Eye (tissue), 1 donor: ENCODE measurements around the gene CAMKV.
"Not testable (repeated sequence)": the region's sequence is repeated elsewhere in the genome, so short reads cannot be mapped to it uniquely, and the experiment has no call there.

Source experiments
- DNase-seq: peaks from one replicate; pipeline ENCODE4 v3.0.0-alpha.2; 2015

The CAMKV gene

GRCh38 chr3:49869525-49870126, at the start of gene CAMKV:
Gene CAMKV, minus strand, starts transcription at chr3:49869906. Its CDS starts 7,518 bp downstream, at chr3:49862388.
- DNase-seq = peak; percentile 65

GRCh38 chr3:49917806-49918590, 48.3 kb upstream of the CAMKV start:
- DNase-seq = not testable (repeated sequence)

- no peak for DNase-seq
These were observed 47.0 kb upstream of the CAMKV start for GRCh38 chr3:49916686-49917085.

GRCh38 chr3:49914906-49915305, 45.2 kb upstream of the CAMKV start:
- no peak for DNase-seq

GRCh38 chr3:49912881-49913281, 43.2 kb upstream of the CAMKV start:
- DNase-seq = no peak

GRCh38 chr3:49911611-49912010, 41.9 kb upstream of the CAMKV start:
- DNase-seq = no peak

- DNase-seq = no peak
These were observed 41.4 kb upstream of the CAMKV start for GRCh38 chr3:49911124-49911420.

- peak; percentile 60 for DNase-seq
These were observed 40.9 kb upstream of the CAMKV start for GRCh38 chr3:49910409-49911123.

GRCh38 chr3:49908373-49909199, 38.9 kb upstream of the CAMKV start:
- no peak for DNase-seq

GRCh38 chr3:49906073-49906743, 36.5 kb upstream of the CAMKV start:
- DNase-seq = peak; percentile 61

GRCh38 chr3:49904448-49904847, 34.7 kb upstream of the CAMKV start:
- not testable (repeated sequence) for DNase-seq

GRCh38 chr3:49903451-49904424, 34.0 kb upstream of the CAMKV start, which contains the start of gene MST1R:
Gene MST1R, minus strand, starts transcription at chr3:49903873. Its CDS starts 264 bp downstream, at chr3:49903609.
- DNase-seq = peak; percentile 70

GRCh38 chr3:49902511-49903345, 33.0 kb upstream of the CAMKV start:
- DNase-seq = no peak

- DNase-seq = no peak
These were observed 31.9 kb upstream of the CAMKV start for GRCh38 chr3:49901366-49902339.

- no peak for DNase-seq
These were observed 30.9 kb upstream of the CAMKV start for GRCh38 chr3:49900491-49901153.

GRCh38 chr3:49899815-49900214, 30.1 kb upstream of the CAMKV start:
- DNase-seq = peak; percentile 46

GRCh38 chr3:49898991-49899390, 29.3 kb upstream of the CAMKV start:
- no peak for DNase-seq

- DNase-seq = no peak
These were observed 26.6 kb upstream of the CAMKV start for GRCh38 chr3:49896345-49896744.
